Islet precursor cell (in vitro differentiated cells): Measurements from ENCODE around the gene DEK.
"Not testable (repeated sequence)": the region's sequence is repeated elsewhere in the genome, so short reads cannot be mapped to it uniquely, and the experiment has no call there.

Experiments used
- DNase-seq: peaks from one replicate; pipeline ENCODE4 v3.0.0-alpha.2; 2018

The DEK gene

GRCh38 chr6:18264219-18264922 lies at the start of gene DEK:
Gene DEK, minus strand, starts transcription at chr6:18264530. Its CDS starts 543 bp downstream, at chr6:18263987.
- peak; percentile 93 for DNase-seq

GRCh38 chr6:18312368-18312767 lies 48.0 kb upstream of the DEK start:
- DNase-seq = no peak

- DNase-seq = not testable (repeated sequence)
Measured at GRCh38 chr6:18310010-18310409, 45.7 kb upstream of the DEK start.

DNA sequence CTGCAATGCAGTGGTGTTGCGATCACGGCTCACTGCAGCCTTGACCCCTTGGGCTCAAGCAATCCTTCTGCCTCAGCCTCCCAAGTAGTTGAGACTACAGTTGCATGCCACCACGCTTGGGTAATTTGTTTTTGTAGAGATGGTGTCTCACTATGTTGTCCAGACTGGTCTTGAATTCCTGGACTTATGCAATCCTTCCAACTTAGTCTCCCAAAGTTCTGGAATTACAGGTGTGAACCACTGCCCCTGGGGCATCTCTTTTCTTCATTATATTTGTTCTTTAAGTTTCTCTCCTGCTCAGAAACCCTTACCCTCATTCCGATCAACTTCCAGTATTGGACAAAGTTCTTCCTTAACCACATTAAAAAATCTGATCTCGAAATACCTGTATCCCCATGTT lies 44.7 kb upstream of the DEK start:
- DNase-seq = no peak

DNA sequence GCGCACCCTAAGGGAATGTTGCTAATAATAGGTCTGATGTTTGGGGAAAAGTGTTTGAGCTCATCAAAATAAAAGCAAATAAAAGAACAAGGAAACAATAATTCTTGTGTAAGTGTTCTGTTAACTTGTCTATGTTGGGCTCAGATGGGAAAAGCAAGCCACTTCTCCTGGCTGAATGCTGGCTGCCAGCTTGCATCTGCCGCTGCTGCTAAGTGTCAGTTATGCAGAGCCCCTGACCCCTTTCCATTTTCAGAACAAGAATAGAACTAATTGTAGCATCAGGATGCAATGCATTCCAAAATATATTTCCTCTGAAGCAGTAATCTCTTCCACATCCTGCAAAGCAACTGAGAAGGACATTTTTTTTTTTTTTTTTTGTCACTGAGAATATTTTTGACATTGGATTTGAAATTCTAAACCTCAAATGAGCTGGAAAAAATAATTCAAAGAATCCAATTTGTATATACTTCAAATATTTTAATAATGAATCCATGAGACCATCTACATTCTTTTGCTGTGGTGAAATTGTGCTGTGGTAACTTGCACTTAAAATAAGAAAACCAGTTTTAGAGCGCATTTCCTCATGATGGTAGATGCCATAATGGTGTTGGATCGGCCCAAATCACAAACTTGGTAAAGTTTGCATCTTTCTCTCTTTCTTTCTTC lies 43.9 kb upstream of the DEK start:
- no peak for DNase-seq

DNA sequence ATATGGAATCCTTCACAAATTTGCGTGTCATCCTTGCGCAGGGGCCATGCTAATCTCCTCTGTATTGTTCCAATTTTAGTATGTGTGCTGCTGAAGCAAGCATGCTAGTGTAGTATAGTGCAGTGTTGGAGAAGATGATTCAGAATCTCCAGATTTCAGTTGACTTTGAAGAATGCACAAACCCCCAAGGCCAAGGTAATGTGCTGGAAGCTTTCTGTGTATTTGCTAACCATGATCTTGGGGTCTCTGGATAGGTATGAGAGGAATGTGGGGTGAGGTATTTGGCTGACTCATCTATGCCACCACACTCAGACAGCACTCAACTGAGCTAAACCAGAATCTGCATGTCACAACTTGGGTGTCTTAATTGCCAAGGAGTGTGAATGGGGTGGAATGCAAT lies 42.6 kb upstream of the DEK start:
- peak; percentile 72 for DNase-seq

DNA sequence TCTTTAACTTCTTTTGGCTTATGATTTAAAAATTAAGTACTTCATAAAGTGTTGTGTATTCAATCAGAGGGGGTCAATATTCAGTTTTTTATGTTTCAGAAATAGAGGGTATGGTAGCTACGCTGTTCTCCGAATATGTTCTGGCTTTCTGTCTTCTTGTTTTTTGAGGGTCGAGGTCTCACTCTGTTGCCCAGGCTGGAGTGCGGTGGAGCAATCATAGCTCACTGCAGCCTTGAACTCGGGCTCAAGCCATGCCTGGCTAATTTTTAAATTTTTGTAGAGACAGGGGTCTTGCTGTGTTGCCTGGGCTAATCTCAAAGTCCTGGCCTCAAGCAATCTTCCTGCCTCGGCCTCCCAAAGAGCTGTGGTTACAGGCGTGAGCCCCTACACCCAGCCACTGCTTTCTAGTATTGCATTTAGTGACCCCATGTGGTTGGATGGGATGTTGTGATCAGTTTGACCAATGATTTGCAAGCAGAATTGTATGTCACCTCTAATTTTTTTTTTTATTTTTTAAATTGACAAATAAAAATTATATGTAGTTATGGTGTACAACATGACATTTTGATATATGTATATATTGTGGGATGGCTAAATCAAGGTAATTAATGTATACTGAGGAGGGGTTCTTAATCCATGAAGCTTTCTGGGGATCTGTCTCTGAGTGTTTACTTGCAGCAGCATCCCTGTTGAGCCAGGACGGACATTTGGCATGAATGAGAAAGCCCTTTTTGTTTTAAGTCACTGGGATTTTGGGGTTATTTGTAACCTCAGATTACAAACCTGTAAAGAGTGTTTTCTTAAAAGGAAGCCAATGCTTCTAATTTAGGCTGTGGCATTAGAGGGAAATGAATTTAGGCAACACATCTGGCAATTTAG lies 38.5 kb upstream of the DEK start:
- no peak for DNase-seq

- no peak for DNase-seq
Measured at GRCh38 chr6:18293076-18293904, 29.0 kb upstream of the DEK start.

GRCh38 chr6:18289283-18289682 lies 25.0 kb upstream of the DEK start:
- no peak for DNase-seq

DNA sequence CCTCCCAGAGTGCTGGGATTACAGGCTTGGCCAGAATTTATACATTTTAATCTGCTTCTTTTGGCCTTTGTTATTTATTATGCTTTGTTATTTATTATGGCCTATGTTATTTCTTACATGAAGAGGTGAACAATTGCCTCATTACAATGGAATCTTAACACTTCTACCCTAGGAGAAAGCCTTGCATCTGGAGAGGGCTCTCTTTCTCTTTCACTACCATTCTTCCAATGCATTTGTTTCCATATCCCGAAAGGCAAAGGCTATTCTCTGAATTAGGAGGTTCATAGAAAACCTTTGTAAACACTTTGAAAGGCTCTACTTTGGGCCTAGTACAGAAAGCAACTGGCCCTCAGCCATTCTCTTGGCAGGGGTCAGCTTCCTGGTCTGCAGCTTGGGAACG lies 19.9 kb upstream of the DEK start:
- no peak for DNase-seq

DNA sequence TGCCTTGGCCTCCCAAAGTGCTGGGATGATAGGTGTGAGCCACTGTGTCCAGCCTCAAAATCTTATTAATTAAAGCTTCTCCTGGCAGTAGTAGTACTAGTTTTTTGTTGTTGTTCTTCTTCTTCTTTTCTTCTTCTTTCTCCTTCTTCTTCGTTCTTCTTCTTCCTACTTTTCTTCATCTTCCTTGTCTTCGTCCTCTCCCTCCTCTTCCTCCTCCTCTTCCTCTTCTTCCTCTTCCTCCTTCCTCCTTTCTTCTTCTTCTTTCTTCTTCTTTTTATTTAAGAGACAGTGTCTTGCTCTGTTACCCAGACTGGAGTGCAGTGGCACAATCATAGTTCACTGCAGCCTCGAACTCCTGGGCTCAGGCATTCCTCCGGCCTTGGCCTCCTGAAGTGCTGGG lies 17.2 kb upstream of the DEK start:
- no peak for DNase-seq

DNA sequence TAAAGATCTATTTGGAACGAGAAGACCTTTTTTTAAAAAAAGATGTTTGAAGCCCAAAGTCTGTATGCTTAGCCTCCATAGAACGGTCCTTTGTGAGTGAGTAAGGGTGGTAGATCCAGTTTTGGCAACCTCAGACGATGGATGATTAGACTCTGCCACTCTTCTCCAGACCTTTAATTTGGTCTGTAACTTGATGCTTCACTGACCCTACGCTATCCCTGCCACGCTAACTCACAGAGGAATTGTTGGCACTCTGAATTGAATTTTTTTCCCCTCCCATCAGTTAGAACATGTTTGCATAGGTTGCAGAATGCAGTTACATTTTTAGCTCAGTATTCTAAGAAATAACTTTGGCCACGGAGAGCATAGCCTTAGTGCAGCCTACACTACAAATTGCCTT lies 15.8 kb upstream of the DEK start:
- DNase-seq = no peak

DNA sequence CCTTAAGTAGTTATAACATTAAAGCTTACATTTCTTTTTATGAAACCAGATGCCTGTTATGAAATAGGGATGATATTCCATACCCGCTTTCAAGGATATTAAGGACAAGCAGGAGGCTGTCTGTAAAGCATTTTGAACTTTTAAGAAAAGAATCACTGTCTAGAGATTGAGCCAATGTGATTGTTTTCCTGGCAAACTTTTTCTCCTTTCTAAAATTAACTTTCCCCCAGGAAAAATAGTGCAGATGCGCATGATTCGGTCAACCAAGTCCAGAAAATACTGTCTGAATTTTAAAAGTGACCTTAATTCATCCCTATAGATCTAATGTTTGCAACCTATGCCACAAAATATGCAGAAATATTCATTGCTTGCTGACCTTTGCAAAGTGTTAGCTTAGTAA lies 15.1 kb upstream of the DEK start:
- DNase-seq = no peak

DNA sequence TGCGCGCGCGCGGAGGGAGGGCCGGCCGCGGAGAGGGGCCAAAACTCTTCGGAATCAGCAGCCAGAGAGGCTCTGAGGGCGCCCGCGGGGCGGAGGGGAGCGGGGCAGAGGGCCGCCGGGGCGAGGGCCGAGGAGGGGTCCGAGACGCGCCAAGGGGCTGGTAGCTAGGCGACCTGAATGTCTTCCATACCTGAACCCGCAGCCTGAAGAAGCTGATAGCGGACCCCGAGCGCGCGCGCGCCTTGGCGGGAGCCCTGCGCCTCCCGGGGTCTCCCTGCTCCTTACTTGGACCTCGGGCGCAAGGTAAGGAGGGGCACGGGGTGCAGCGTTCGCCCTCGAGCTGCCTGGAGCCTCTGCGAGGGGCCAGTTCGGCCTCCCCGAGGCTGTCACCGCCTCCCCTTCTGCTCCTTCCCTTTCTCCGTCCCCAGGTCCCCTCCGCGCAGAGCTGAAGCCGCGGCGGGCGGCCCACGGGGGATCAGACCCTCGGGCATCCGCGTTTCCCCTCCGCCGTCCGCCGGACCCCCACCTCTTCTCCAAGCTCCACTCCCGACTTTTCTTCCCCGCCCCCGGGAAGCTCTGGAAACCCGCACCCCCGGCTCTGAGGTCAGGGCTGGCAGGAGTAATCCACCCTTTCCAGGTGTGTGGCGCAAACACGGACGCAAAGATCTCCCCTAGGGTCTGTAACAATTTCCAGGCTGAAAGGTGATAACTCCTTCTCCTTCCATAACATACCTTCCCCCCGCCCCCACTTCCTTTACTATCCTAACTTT lies 13.1 kb upstream of the DEK start:
- peak; percentile 61 for DNase-seq

DNA sequence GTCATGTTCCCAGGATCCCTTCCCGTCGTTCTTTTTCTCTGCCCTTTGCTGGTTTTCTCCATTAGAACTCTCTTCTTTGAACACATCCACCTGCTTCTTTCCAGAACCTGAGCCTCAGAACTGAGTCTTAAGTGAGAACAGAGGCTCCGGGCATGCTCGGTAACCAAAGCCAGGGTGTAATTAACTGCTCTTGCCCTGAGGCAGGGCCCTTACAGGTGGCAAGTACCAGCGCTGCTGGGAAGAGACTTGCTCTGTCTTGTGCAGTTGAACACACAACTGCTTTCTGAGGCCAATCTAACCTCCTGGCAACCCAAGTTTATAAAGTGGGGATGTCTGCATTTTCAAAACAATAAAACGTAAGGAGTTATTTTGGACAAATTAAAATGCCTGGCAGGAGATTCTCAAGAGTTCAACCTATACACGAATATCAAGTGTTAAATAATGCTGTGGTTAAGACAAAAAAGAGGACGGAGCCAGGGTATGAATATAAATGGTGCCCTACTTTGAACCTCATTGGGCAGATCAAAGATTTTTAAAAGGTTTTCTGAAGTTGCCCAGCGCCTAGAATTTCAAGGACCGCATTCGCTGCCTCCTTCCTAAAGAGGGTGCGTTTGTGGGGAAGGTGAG lies 12.4 kb upstream of the DEK start:
- peak; percentile 87 for DNase-seq

DNA sequence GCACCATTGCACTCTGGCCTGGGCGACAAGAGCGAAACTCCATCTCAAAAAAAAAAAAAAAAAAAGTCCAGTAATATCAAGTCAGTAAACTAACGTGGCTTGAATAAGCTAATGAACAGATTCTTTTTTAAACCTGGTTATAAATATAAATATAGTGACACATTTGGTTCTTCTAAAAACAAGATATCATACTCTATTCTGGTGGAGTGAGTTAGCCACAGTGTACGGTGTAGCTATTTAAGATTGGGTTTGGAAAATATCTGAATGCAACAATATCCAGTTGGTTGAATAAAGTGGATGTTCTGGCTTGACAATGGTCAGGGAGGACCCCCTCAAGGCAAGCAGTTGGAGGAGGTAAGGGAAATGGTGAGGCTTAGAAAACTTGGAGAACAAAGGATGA lies 5.9 kb upstream of the DEK start:
- DNase-seq = no peak

DNA sequence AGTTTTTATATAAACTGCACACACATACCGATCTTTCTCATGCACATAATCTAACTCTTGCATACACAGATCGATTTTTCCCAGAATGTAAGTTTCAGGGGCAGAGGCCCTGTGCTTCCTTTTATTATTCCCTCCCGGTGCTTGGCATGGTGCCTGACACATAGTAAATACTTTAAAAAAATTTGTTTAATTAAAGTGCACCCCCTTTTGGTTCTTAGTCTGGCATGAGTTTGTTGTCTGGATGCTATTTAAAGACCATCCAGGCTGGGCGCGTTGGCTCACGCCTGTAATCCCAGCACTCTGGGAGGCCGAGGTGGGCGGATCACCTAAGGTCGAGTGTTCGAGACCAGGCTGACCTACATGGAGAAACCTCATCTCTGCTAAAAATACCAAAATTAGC lies 5.4 kb upstream of the DEK start:
- DNase-seq = no peak

GRCh38 chr6:18269253-18269652 lies 4.9 kb upstream of the DEK start:
- peak; percentile 71 for DNase-seq

GRCh38 chr6:18268066-18268465 lies 3.7 kb upstream of the DEK start:
- DNase-seq = no peak

GRCh38 chr6:18266523-18266912 lies 2.2 kb upstream of the DEK start:
- no peak for DNase-seq

DNA sequence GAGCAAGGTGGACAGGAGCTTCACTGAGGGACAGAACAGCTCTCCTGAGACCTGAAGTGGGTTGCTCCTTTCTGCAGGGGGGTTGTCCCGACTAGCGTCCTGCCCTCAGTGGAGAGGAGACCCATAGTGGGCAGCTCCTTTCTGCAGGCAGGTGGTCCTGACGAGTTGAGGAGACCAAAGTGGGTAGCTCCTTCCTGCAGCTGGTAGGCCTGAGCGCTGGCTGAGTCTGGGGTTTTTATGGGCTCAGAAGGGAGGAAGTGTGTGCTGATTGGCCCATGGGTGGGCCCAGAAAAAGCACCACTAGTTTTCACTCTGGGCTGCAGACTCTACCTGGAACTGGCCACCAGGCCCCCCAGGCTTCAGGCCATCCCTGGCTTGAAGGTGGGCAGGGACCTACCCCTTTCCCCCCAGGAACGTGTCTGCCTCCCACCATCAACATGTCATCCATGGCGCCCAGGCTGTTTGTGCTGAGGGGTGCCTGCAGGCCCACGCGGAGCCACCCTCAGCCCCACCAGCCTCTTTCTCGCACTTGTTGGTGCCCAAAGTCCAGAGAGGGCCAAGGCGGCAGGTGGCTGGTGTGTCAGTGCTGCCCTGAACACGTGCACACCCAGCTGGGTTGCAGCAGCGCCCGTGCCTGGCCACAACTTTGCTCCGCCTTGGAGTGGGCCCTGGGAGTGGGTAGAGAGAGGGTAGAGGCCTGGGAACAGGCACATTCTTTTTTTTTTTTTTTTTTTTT lies 1.6 kb upstream of the DEK start:
- DNase-seq = no peak
